Adrenal gland (tissue), 12 donors: ENCODE measurements around the gene NUP210L. TPM values are rescaled to one million over a fixed set of nuclear protein-coding genes. Genes with fewer than 3 reads are reported as not detected.

Experiments
- DNase-seq, 7 donors: peaks; one replicate each; pipeline ENCODE4 v3.0.0-alpha.2; 2019 to 2020
- H3K27ac ChIP-seq, 5 donors: fragments of 200-600 bp; sonication (generic) in 4 of 5; 1 replicate in 3 of 5; 2 replicates in 2 of 5; pipeline versions ENCODE4 v1.5.1 to v1.8.0; 2016 to 2020; ENCODE audit warnings: mild to moderate bottlenecking in 1 of 5
- H3K27me3 ChIP-seq: fragments of 200-600 bp; 2 replicates; pipeline ENCODE4 v1.8.0; 2021
- H3K36me3 ChIP-seq, 2 donors: fragments of 200-600 bp; replicated peaks in 1 of 2; 1 replicate in 1 of 2; 2 replicates in 1 of 2; pipeline versions ENCODE4 v1.5.1 to v1.8.0; 2018 to 2022
- H3K4me1 ChIP-seq, 2 donors: fragments of 200-600 bp; replicated peaks in 1 of 2; 1 replicate in 1 of 2; 2 replicates in 1 of 2; pipeline versions ENCODE4 v1.5.1 to v1.8.0; 2018 to 2021
- H3K4me3 ChIP-seq, 4 donors: fragments of 200-600 bp; sonication (generic) in 3 of 4; one replicate each; pipeline ENCODE4 v1.5.1; 2016 to 2018
- H3K9me3 ChIP-seq, 3 donors: fragments of 200-600 bp; sonication (generic) in 1 of 3; replicated peaks in 1 of 3; 1 replicate in 2 of 3; 2 replicates in 1 of 3; pipeline versions ENCODE4 v1.5.1 to v1.8.0; 2016 to 2021
- POLR2A ChIP-seq, 2 donors: fragments of 450-650 bp; IDR thresholded peaks; one replicate each; pipeline ENCODE4 v1.6.1; 2017; ENCODE audit warnings: antibody characterized with exemption in 2 of 2, mild to moderate bottlenecking in 2 of 2, moderate library complexity in 1 of 2
- WGBS, 4 donors: extraction: QIAGEN DNeasy Blood & Tissue Kit in 2 of 4; methylation state at CpG; one replicate each; pipeline versions ENCODE4 v1.1.5 to v1.1.7; 2013 to 2017; 5-methylcytosine and 5-hydroxymethylcytosine counted together
- intact Hi-C, 2 donors: fragments of 100-400 bp; cut with DNase I; formaldehyde crosslinking; loops; one replicate each; pipeline versions ENCODE4 v1.14.1 to v1.15.0; 2022 to 2023
- polyA plus RNA-seq, 3 donors: library from polyadenylated mRNA; stranded (reverse); fragments of 200-250 nt in 2 of 3; fragments of 350-450 nt in 1 of 3; fragmentation: Illumina TruSeq in 1 of 3; extraction: RNeasy Lipid Tissue Mini Kit (QIAGEN cat#74804) in 1 of 3; gene quantifications; one replicate each; pipeline ENCODE4 v1.2.3, GENCODE V29; 2013 to 2014
- total RNA-seq, 9 donors: library from RNA; depleted of rRNA in 4 of 9; stranded (reverse); fragments of >200 nt in 4 of 9; fragments of 120-200 nt in 1 of 9; fragmentation: NEBNext Ultra II Directional in 1 of 9; extraction: Animal tissue kit (Norgen Biotek cat#: 25700) in 1 of 9; gene quantifications; one replicate each; pipeline versions ENCODE4 v1.1.0 to v1.2.4, GENCODE V29; 2013 to 2023
- TF ChIP-seq, protein P1 (sequence below), 6 experiments: fragments of 450-650 bp in 4 of 6; fragments of 200-600 bp in 2 of 6; sonication (generic) in 1 of 6; IDR thresholded peaks; 1 replicate in 5 of 6; 2 replicates in 1 of 6; pipeline versions ENCODE4 v1.5.1 to v1.8.0; 2016 to 2021; ENCODE audit warnings: antibody characterized with exemption in 6 of 6, mild to moderate bottlenecking in 2 of 6, moderate library complexity in 1 of 6
- donor health status: healthy with polysubstance abuse.
- donor health status: Bipolar disorder and iron deficiency.
- donor health status: DM: yes; HTN: yes; CAD: no.
- donor health status: DM: no; HTN: no; CAD: no.
- donor health status: DM: no; HTN: no; CAD: no.
- donor health status: DM: yes; HTN: yes; CAD: no.

The NUP210L gene
- total and polyA plus RNA-seq, 12 donors, result 0.03 to 0.07 (median 0.06) TPM; not detected in 7

DNA sequence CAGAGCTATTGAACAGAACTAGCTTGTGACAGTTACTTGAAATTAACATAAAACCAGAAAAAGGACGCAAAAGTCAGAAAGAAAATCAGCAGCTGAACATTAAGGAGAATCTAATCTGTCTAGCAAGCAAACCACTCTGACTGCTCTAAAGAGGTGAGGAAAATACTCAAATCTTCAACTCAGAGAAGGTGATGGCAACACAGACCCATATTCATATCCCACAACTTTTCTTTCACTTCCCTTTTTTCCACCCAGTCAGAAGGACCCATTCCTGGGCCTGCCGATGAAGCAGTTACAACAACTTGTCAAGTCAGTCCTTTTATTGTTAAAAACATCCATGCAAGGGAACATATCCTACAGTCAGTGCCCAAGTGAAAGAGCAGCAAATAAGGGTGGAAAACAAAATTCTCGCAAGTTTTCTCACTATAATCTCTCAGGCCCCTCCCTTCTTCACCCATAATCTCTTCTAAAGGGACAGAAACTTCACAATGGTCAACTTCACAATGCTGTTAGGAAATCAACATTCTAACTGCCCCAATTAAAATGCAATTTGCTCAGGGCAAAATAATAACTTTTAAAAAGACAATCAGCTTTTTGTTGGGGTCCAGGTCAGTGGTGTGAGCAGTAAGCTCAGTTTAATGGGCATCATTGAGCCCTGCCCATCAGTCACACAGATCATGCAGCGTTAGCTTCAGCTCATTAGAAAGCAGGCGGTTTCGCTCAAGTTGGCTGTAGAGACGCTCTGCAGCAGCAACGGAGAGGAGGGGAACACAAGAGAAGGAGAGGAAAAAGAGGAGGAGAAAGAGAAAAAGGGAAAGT, 3.6 kb upstream of the NUP210L start:
- H3K36me3 ChIP-seq, result peaks cover 0 to 48% of the 10 kb centered on the region in 2 donors

DNA sequence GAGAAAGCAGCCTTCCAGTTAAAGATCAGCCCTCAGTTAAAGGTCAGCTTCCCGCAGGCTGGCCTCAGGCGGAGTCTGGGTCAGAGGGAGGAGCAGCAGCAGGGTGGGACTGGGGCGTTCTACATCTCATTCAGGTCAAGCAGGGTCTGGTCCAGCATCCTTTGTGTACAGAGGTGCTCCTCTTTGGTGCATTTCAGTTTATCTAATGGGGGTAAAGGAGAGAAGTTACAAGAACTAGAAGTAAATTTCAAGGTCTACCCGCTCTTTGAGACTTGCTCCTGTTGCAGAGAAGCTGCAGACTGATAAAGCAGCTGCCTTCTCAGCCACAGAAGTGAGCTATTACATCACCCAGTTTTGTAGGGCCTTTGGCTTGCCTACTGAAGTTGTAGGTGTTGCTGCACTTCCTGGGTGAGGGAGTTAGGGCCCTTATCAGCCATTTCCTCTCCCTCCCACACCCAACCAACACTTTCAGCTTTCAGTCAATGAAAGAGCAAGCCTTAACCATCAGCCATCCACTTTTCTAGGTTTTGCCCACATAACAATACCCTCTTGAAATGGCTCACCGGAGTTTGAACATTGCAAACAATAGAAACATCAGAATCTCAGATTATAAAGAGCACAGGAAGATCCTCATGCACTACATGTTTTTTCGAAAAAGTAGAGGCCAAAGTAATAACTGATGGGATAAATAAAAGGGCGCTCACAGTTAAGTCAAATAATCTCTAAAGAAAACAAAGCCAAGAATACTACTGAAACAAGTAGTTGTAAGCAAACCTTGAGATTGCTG, 2.8 kb upstream of the NUP210L start:
- peak in 5 of 7 donors; percentile 38 to 57 (median 43) for DNase-seq
- Histone ChIP-seq H3K4me3 (no peak overlapping the region), H3K9me3 (no peaks in the 10 kb centered on the region), H3K27ac (peak overlapping the region in 3 of 5 donors; percentile 36 to 85 (median 46)), H3K36me3 (peaks cover 0 to 40% of the 10 kb centered on the region in 2 donors), H3K4me1 (peaks cover 12 to 24% of the 10 kb centered on the region in 2 donors), H3K27me3 (no peaks in the 10 kb centered on the region)
- TF ChIP-seq, protein P1, sequence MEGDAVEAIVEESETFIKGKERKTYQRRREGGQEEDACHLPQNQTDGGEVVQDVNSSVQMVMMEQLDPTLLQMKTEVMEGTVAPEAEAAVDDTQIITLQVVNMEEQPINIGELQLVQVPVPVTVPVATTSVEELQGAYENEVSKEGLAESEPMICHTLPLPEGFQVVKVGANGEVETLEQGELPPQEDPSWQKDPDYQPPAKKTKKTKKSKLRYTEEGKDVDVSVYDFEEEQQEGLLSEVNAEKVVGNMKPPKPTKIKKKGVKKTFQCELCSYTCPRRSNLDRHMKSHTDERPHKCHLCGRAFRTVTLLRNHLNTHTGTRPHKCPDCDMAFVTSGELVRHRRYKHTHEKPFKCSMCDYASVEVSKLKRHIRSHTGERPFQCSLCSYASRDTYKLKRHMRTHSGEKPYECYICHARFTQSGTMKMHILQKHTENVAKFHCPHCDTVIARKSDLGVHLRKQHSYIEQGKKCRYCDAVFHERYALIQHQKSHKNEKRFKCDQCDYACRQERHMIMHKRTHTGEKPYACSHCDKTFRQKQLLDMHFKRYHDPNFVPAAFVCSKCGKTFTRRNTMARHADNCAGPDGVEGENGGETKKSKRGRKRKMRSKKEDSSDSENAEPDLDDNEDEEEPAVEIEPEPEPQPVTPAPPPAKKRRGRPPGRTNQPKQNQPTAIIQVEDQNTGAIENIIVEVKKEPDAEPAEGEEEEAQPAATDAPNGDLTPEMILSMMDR (IDR thresholded peaks at IDR 0.05), result no peak
- TF ChIP-seq POLR2A (IDR thresholded peaks at IDR 0.05), result peak in 1 of 2 donors; percentile 28
- intact Hi-C loops, result no loop called here
- 47 to 53% (median 49%) methylated on average over 7 of the region's 7 CpGs for WGBS, 4 donors

More for the DNA sequence above, 3.6 kb upstream of the NUP210L start:
- intact Hi-C loops, result no loop called here
- Histone ChIP-seq H3K4me1 (peaks cover 12 to 24% of the 10 kb centered on the region in 2 donors), H3K9me3 (no peaks in the 10 kb centered on the region), H3K27me3 (no peaks in the 10 kb centered on the region), H3K27ac (peak overlapping the region in 3 of 5 donors; percentile 36 to 85 (median 46)), H3K4me3 (no peak overlapping the region)
- no peak for TF ChIP-seq POLR2A (IDR thresholded peaks at IDR 0.05)
- TF ChIP-seq, protein P1 (IDR thresholded peaks at IDR 0.05), result no peak
- 83 to 91% (median 87%) methylated on average over 8 of the region's 8 CpGs for WGBS, 4 donors
- no peak for DNase-seq

DNA sequence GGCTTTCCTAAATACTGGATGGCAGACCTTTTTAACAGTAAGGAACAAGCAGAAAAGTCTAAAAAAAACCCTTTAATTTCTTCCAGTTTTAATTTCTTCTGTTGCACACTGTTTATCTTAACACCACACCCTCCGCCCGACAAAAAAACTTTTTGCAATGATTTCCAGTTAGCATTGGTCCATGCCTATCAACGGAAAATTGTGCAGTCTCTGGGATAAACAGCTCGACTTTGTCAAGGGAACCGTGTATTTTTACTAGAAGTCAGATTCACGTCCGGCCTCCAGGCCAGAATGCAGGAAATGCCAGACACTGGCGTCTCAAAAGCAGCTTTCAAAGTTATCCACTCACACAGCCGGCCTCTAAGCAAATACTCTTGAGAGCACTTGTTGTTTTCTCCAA, 378 bp upstream of the NUP210L start:
- DNase-seq, result peak in 4 of 7 donors; percentile 29 to 69 (median 34)
- WGBS, 4 donors, result 44 to 59% (median 52%) methylated on average over 9 of the region's 9 CpGs
- no peak overlapping the region for H3K4me3 ChIP-seq
- H3K4me1 ChIP-seq, result peaks cover 17 to 35% of the 10 kb centered on the region in 2 donors
- TF ChIP-seq, protein P1 (IDR thresholded peaks at IDR 0.05), result no peak
- TF ChIP-seq POLR2A (IDR thresholded peaks at IDR 0.05), result no peak
- intact Hi-C loops, result no loop called here
- peak overlapping the region in 3 of 5 donors; percentile 5 to 81 (median 61) for H3K27ac ChIP-seq
- H3K9me3 ChIP-seq, result no peaks in the 10 kb centered on the region
- peaks cover 0 to 27% of the 10 kb centered on the region in 2 donors for H3K36me3 ChIP-seq
- H3K27me3 ChIP-seq, result no peaks in the 10 kb centered on the region

DNA sequence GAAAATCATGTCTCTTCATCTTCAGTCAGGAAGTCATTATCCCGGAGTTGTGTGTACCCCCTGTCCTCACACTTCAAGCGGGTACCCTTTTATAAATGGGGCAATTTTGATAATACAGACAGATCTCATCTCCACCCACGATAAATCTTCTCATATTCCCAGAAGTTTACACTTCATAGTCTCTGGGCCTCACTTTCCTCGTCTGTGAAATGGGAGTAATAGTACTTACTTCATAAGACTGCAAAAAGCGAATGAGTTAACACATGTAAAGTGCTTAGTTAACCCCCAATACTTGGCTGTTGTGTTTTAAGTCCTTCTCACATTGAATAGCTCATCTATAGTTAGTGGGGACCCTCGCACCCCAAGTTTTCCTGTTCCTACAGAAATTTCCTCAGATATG, 820 bp downstream of the NUP210L start:
- H3K4me3 ChIP-seq, result no peak overlapping the region
- TF ChIP-seq, protein P1 (IDR thresholded peaks at IDR 0.05), result no peak
- TF ChIP-seq POLR2A (IDR thresholded peaks at IDR 0.05), result no peak
- no peaks in the 10 kb centered on the region for H3K27me3 ChIP-seq
- H3K36me3 ChIP-seq, result peaks cover 0 to 20% of the 10 kb centered on the region in 2 donors
- peak overlapping the region in 2 of 5 donors; percentile 61 to 81 for H3K27ac ChIP-seq
- peaks cover 17 to 35% of the 10 kb centered on the region in 2 donors for H3K4me1 ChIP-seq
- intact Hi-C loops, result no loop called here
- 93 to 99% (median 97%) methylated on average over 6 of the region's 6 CpGs for WGBS, 4 donors
- no peaks in the 10 kb centered on the region for H3K9me3 ChIP-seq
- DNase-seq, result no peak
